Smooth muscle cell (in vitro differentiated cells): ENCODE data around the gene SOHLH1. TPM values are rescaled to one million over a fixed set of nuclear protein-coding genes. Genes with fewer than 3 reads are reported as not detected.

Experiments used
- DNase-seq: peaks from one replicate; lab custom pipeline; 2025; ENCODE audit not compliant: unreplicated experiment; lab: John Stamatoyannopoulos, UW
- H2AFZ ChIP-seq: fragments of 200-600 bp; sonication (generic); 2 replicates; pipeline ENCODE4 v1.6.0; 2016; ENCODE audit warnings: antibody characterized with exemption, low read depth, mild to moderate bottlenecking
- H3F3A ChIP-seq: fragments of 200-600 bp; sonication (generic); 2 replicates; pipeline ENCODE4 v1.6.0; 2017; ENCODE audit warnings: antibody characterized with exemption, low read depth
- H3K27ac ChIP-seq: fragments of 200-600 bp; sonication (generic); 2 replicates; pipeline ENCODE4 v1.5.1; 2016; ENCODE audit warnings: low read depth, mild to moderate bottlenecking
- H3K27me3 ChIP-seq: fragments of 200-600 bp; sonication (generic); 2 replicates; pipeline ENCODE4 v1.6.1; 2016; ENCODE audit warnings: low read depth, mild to moderate bottlenecking
- H3K36me3 ChIP-seq: fragments of 200-600 bp; sonication (generic); 2 replicates; pipeline ENCODE4 v1.5.1; 2016; ENCODE audit warnings: low read depth
- H3K4me1 ChIP-seq: fragments of 200-600 bp; sonication (generic); 2 replicates; pipeline ENCODE4 v1.5.1; 2016; ENCODE audit warnings: low read depth
- H3K4me2 ChIP-seq: fragments of 200-600 bp; sonication (generic); 2 replicates; pipeline ENCODE4 v1.6.0; 2016; ENCODE audit warnings: mild to moderate bottlenecking
- H3K4me3 ChIP-seq: fragments of 200-600 bp; sonication (generic); 2 replicates; pipeline ENCODE4 v1.5.1; 2016; ENCODE audit warnings: mild to moderate bottlenecking
- H3K79me2 ChIP-seq: fragments of 200-600 bp; sonication (generic); 2 replicates; pipeline ENCODE4 v1.6.0; 2016; ENCODE audit warnings: low read depth, mild to moderate bottlenecking
- H3K9ac ChIP-seq: fragments of 200-600 bp; sonication (generic); 2 replicates; pipeline ENCODE4 v1.6.0; 2016; ENCODE audit warnings: low read depth
- H3K9me3 ChIP-seq: fragments of 200-600 bp; sonication (generic); replicated peaks from 2 replicates; pipeline ENCODE4 v1.5.1; 2016; ENCODE audit warnings: low read depth
- H4K20me1 ChIP-seq: fragments of 200-600 bp; sonication (generic); 2 replicates; pipeline ENCODE4 v1.6.0; 2016; ENCODE audit warnings: low read depth
- WGBS: methylation state at CpG from one replicate; pipeline ENCODE4 v1.1.7; 2016; ENCODE audit warnings: low lambda C conversion rate; 5-methylcytosine and 5-hydroxymethylcytosine counted together
- polyA plus RNA-seq: library from polyadenylated mRNA; unstranded; fragments of >200 nt; fragmentation: Nextera tagmentation; extraction: Ambion mirVana; gene quantifications from 2 replicates; pipeline ENCODE4 v1.2.1, GENCODE V29; 2016
- total RNA-seq: library from RNA; depleted of rRNA; stranded (reverse); fragments of >200 nt; gene quantifications from 2 replicates; pipeline ENCODE4 v1.2.3, GENCODE V29; 2014
- TF ChIP-seq, protein P1 (sequence below): fragments of 200-600 bp; sonication (generic); IDR thresholded peaks from 2 replicates; pipeline ENCODE4 v1.5.1; 2017; ENCODE audit warnings: borderline replicate concordance, mild to moderate bottlenecking, antibody characterized with exemption; ENCODE audit not compliant: insufficient read depth, poor library complexity, severe bottlenecking

Gene SOHLH1
- total and polyA plus RNA-seq, 2 experiments from 2014 or later: not detected

DNA sequence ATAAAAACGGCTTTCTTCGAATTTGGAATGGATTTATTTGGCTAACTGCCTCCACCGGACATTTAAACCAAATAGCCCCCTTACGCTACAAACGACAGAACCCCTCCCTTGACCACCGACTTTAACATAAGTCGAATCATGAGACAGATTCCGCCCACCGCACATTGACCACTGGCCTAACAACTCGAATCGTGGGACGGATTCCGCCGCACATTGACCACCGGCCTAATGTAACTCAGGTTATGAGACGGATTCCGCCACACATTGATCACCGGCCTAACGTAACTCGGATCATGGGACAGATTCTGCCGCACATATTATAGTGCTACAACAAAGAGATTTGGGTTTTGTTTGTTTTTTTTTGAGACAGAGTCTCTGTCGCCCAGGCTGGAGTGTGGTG, 38.9 kb downstream of the SOHLH1 start:
- Histone ChIP-seq H3K9me3 (no peaks in the 10 kb centered on the region), H2AFZ (no peak overlapping the region), H3K79me2 (no peaks in the 10 kb centered on the region), H4K20me1 (peaks cover 76% of the 10 kb centered on the region), H3K27ac (no peak overlapping the region), H3K4me2 (no peak overlapping the region), H3K9ac (no peak overlapping the region), H3K4me3 (no peak overlapping the region), H3K27me3 (no peaks in the 10 kb centered on the region), H3K4me1 (peaks cover 10% of the 10 kb centered on the region), H3K36me3 (peaks cover 2% of the 10 kb centered on the region), H3F3A (peaks cover 6% of the 10 kb centered on the region)
- TF ChIP-seq, protein P1, sequence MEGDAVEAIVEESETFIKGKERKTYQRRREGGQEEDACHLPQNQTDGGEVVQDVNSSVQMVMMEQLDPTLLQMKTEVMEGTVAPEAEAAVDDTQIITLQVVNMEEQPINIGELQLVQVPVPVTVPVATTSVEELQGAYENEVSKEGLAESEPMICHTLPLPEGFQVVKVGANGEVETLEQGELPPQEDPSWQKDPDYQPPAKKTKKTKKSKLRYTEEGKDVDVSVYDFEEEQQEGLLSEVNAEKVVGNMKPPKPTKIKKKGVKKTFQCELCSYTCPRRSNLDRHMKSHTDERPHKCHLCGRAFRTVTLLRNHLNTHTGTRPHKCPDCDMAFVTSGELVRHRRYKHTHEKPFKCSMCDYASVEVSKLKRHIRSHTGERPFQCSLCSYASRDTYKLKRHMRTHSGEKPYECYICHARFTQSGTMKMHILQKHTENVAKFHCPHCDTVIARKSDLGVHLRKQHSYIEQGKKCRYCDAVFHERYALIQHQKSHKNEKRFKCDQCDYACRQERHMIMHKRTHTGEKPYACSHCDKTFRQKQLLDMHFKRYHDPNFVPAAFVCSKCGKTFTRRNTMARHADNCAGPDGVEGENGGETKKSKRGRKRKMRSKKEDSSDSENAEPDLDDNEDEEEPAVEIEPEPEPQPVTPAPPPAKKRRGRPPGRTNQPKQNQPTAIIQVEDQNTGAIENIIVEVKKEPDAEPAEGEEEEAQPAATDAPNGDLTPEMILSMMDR: no peak
- DNase-seq: no peak
- 95% methylated on average over 22 of the region's 22 CpGs for WGBS

DNA sequence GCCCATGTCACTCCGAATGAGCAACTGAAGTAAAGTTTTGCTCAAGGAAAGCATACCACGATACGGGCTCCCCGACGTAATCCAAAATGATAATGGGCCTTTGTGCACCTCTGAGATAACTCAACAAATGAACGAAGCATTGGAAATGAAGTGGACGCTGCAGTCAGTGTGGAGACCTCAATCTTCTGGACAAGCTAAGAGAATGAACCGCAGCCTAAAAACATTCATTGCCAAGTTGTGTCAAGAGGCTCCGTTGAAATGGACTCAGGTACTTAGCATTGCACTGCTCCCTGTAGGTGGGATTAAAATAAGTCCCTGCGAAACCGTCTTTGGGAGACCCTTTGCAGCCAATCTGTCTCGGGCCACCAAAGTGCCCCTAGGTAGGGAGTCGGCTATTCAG, 40.0 kb downstream of the SOHLH1 start:
- TF ChIP-seq, protein P1: no peak
- WGBS: 88% methylated on average over 13 of the region's 13 CpGs
- H3K79me2 ChIP-seq: no peaks in the 10 kb centered on the region
- H3F3A ChIP-seq: peaks cover 6% of the 10 kb centered on the region
- no peaks in the 10 kb centered on the region for H3K9me3 ChIP-seq
- H3K27me3 ChIP-seq: no peaks in the 10 kb centered on the region
- peaks cover 10% of the 10 kb centered on the region for H3K4me1 ChIP-seq
- no peak for DNase-seq
- no peak overlapping the region for H2AFZ ChIP-seq
- H3K9ac ChIP-seq: no peak overlapping the region
- peaks cover 2% of the 10 kb centered on the region for H3K36me3 ChIP-seq
- peaks cover 76% of the 10 kb centered on the region for H4K20me1 ChIP-seq
- H3K4me2 ChIP-seq: no peak overlapping the region
- no peak overlapping the region for H3K27ac ChIP-seq
- H3K4me3 ChIP-seq: no peak overlapping the region

DNA sequence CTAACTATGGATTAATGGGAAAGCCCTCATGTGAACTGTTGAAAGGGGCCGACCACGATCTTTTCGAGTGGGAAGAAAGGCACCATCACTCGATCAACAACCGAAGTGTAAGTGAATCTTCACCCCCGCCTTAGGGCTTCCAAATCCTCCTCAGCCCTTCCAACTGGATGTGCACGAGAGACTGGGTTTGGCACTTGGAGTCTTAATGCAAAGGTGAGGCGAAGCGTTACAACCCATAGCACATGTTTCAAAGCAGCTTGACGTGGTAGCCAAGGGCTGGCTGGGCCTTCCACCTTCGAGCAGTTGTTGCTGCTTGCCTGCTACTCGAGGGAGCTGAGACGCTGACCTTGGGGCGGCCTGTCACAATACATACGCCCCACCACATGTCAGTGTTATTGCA, 41.9 kb downstream of the SOHLH1 start:
- WGBS: 83% methylated on average over 15 of the region's 15 CpGs
- H3K27me3 ChIP-seq: no peaks in the 10 kb centered on the region
- TF ChIP-seq, protein P1: no peak
- H3K4me2 ChIP-seq: no peak overlapping the region
- H3K9me3 ChIP-seq: no peaks in the 10 kb centered on the region
- H3K4me1 ChIP-seq: peaks cover 8% of the 10 kb centered on the region
- peaks cover 6% of the 10 kb centered on the region for H3F3A ChIP-seq
- peaks cover 2% of the 10 kb centered on the region for H3K36me3 ChIP-seq
- H2AFZ ChIP-seq: no peak overlapping the region
- no peak overlapping the region for H3K4me3 ChIP-seq
- H4K20me1 ChIP-seq: peaks cover 79% of the 10 kb centered on the region
- no peak overlapping the region for H3K27ac ChIP-seq
- no peaks in the 10 kb centered on the region for H3K79me2 ChIP-seq
- no peak for DNase-seq
- H3K9ac ChIP-seq: no peak overlapping the region

DNA sequence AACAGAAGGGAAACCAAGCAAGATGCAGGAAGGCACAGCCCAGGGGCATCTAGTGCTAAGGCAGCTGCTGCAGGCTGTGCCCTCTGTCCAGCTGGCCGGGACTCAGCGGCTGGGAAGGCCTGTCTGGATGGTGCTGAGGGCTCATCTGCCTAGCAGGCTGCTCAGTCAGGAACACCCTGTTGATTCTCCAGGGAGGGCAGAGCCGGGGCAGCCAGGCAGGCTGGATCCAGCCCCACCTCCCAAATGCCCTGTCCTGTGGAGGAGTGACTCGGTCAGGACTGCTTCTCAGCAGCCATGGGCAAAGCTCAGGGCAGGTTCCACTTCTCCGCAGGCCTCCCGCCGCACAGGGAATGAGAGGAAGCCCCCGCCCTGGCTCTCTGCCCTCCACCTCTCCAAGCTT, 44.0 kb downstream of the SOHLH1 start:
- TF ChIP-seq, protein P1: no peak
- peaks cover 6% of the 10 kb centered on the region for H3F3A ChIP-seq
- H3K36me3 ChIP-seq: peaks cover 2% of the 10 kb centered on the region
- no peaks in the 10 kb centered on the region for H3K4me1 ChIP-seq
- H3K27ac ChIP-seq: no peak overlapping the region
- H4K20me1 ChIP-seq: peaks cover 81% of the 10 kb centered on the region
- no peak overlapping the region for H3K9ac ChIP-seq
- WGBS: 92% methylated on average over 7 of the region's 8 CpGs
- DNase-seq: no peak
- no peak overlapping the region for H3K4me3 ChIP-seq
- peaks cover 10% of the 10 kb centered on the region for H3K79me2 ChIP-seq
- H2AFZ ChIP-seq: no peak overlapping the region
- H3K27me3 ChIP-seq: no peaks in the 10 kb centered on the region
- H3K9me3 ChIP-seq: no peaks in the 10 kb centered on the region
- H3K4me2 ChIP-seq: no peak overlapping the region
